ENCODE measurements around the gene B4GALT4.

DNA sequence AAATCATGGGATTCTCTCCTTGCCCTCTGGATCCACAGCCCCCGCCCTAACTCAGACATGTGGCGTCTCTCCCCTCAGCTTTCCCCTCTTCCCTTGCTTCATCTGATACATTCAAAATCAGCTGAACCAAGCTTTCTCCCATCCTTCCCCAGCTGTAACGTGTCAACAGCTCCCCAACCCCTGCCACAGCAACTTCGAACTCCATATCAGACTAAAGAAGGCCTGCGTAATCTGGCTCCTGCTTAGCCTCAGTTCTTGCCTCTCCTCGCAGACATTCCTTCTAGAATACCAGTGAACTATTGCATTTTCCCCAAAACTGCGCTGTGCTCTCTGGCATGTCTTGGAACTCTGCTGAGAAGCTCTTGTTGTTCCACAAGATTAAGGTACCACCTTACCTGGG, 18.3 kb downstream of the B4GALT4 start:
- TF ChIP-seq RAD21 (conservative IDR thresholded peaks at IDR 0.05 in 1 of 2, IDR thresholded peaks at IDR 0.05 in 1 of 2), result no peak
- no peak for TF ChIP-seq SREBF2 (IDR thresholded peaks at IDR 0.05)
- no peak for TF ChIP-seq POLR2A (IDR thresholded peaks at IDR 0.05; ENCODE audit: low read length)
- no peak for TF ChIP-seq HDAC2 (IDR thresholded peaks at IDR 0.05)
- TF ChIP-seq RARB (CRISPR knock-in tag; IDR thresholded peaks at IDR 0.05), result no peak
- TF ChIP-seq RFX5 (IDR thresholded peaks at IDR 0.05), result no peak
- TF ChIP-seq, protein P1, sequence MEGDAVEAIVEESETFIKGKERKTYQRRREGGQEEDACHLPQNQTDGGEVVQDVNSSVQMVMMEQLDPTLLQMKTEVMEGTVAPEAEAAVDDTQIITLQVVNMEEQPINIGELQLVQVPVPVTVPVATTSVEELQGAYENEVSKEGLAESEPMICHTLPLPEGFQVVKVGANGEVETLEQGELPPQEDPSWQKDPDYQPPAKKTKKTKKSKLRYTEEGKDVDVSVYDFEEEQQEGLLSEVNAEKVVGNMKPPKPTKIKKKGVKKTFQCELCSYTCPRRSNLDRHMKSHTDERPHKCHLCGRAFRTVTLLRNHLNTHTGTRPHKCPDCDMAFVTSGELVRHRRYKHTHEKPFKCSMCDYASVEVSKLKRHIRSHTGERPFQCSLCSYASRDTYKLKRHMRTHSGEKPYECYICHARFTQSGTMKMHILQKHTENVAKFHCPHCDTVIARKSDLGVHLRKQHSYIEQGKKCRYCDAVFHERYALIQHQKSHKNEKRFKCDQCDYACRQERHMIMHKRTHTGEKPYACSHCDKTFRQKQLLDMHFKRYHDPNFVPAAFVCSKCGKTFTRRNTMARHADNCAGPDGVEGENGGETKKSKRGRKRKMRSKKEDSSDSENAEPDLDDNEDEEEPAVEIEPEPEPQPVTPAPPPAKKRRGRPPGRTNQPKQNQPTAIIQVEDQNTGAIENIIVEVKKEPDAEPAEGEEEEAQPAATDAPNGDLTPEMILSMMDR (IDR thresholded peaks at IDR 0.05), result no peak
- TF ChIP-seq, protein P2, sequence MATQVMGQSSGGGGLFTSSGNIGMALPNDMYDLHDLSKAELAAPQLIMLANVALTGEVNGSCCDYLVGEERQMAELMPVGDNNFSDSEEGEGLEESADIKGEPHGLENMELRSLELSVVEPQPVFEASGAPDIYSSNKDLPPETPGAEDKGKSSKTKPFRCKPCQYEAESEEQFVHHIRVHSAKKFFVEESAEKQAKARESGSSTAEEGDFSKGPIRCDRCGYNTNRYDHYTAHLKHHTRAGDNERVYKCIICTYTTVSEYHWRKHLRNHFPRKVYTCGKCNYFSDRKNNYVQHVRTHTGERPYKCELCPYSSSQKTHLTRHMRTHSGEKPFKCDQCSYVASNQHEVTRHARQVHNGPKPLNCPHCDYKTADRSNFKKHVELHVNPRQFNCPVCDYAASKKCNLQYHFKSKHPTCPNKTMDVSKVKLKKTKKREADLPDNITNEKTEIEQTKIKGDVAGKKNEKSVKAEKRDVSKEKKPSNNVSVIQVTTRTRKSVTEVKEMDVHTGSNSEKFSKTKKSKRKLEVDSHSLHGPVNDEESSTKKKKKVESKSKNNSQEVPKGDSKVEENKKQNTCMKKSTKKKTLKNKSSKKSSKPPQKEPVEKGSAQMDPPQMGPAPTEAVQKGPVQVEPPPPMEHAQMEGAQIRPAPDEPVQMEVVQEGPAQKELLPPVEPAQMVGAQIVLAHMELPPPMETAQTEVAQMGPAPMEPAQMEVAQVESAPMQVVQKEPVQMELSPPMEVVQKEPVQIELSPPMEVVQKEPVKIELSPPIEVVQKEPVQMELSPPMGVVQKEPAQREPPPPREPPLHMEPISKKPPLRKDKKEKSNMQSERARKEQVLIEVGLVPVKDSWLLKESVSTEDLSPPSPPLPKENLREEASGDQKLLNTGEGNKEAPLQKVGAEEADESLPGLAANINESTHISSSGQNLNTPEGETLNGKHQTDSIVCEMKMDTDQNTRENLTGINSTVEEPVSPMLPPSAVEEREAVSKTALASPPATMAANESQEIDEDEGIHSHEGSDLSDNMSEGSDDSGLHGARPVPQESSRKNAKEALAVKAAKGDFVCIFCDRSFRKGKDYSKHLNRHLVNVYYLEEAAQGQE (IDR thresholded peaks at IDR 0.05), result no peak

Measured in A549 (cell line).